Suprapubic skin (tissue), 3 donors: ENCODE results near the gene MINDY4.

Experiments used
- POLR2A ChIP-seq, 2 donors: fragments of 450-650 bp; IDR thresholded peaks; one replicate each; pipeline ENCODE4 v1.6.1; 2017; ENCODE audit warnings: antibody characterized with exemption in 2 of 2, mild to moderate bottlenecking in 2 of 2, moderate library complexity in 2 of 2
- TF ChIP-seq, protein P1 (sequence below), 2 donors: fragments of 200-600 bp in 1 of 2; fragments of 450-650 bp in 1 of 2; sonication (generic) in 1 of 2; IDR thresholded peaks; one replicate each; pipeline ENCODE4 v1.5.1; 2016 to 2019; ENCODE audit warnings: antibody characterized with exemption in 2 of 2, mild to moderate bottlenecking in 1 of 2, moderate library complexity in 1 of 2

GRCh38 chr7:30765408-30765807 is 5.8 kb upstream of the MINDY4 start:
- TF ChIP-seq POLR2A (IDR thresholded peaks at IDR 0.05), result no peak
- TF ChIP-seq, protein P1, sequence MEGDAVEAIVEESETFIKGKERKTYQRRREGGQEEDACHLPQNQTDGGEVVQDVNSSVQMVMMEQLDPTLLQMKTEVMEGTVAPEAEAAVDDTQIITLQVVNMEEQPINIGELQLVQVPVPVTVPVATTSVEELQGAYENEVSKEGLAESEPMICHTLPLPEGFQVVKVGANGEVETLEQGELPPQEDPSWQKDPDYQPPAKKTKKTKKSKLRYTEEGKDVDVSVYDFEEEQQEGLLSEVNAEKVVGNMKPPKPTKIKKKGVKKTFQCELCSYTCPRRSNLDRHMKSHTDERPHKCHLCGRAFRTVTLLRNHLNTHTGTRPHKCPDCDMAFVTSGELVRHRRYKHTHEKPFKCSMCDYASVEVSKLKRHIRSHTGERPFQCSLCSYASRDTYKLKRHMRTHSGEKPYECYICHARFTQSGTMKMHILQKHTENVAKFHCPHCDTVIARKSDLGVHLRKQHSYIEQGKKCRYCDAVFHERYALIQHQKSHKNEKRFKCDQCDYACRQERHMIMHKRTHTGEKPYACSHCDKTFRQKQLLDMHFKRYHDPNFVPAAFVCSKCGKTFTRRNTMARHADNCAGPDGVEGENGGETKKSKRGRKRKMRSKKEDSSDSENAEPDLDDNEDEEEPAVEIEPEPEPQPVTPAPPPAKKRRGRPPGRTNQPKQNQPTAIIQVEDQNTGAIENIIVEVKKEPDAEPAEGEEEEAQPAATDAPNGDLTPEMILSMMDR (IDR thresholded peaks at IDR 0.05), result no peak
